HepG2 (cell line): ENCODE data around the gene TAMALIN. TPM values are rescaled to one million over a fixed set of nuclear protein-coding genes. Genes with fewer than 3 reads are reported as not detected.
A peak's percentile ranks its signal among the peaks of the same experiment; 100 is the strongest.

Experiments
- ADNP ChIP-seq: sonication (generic); formaldehyde crosslinking; IDR thresholded peaks from 2 replicates; pipeline ENCODE4 v1.4.0; 2020; ENCODE audit warnings: missing genetic modification reagents
- ELF4 ChIP-seq: sonication (generic); formaldehyde crosslinking; IDR thresholded peaks from 2 replicates; pipeline ENCODE4 v1.5.0; 2020; ENCODE audit warnings: missing genetic modification reagents, mild to moderate bottlenecking, moderate library complexity, borderline replicate concordance
- GPN1 ChIP-seq: sonication (generic); formaldehyde crosslinking; IDR thresholded peaks from 2 replicates; pipeline ENCODE4 v1.5.1; 2020; ENCODE audit warnings: missing genetic modification reagents, borderline replicate concordance
- MIER2 ChIP-seq: IDR thresholded peaks from 2 replicates; pipeline ENCODE4 v1.6.1; 2016; ENCODE audit warnings: missing biosample characterization, missing genetic modification reagents
- NR2C2 ChIP-seq: sonication (generic); formaldehyde crosslinking; IDR thresholded peaks from 2 replicates; pipeline ENCODE4 v1.4.0; 2020; ENCODE audit warnings: missing genetic modification reagents, mild to moderate bottlenecking, moderate library complexity, borderline replicate concordance
- PHF21A ChIP-seq: sonication (generic); formaldehyde crosslinking; IDR thresholded peaks from 2 replicates; pipeline ENCODE4 v1.5.0; 2020; ENCODE audit warnings: mild to moderate bottlenecking, missing genetic modification reagents
- RORA ChIP-seq: sonication (generic); formaldehyde crosslinking; IDR thresholded peaks from 2 replicates; pipeline ENCODE4 v1.5.0; 2020; ENCODE audit warnings: mild to moderate bottlenecking, missing genetic modification reagents, moderate library complexity
- SMARCE1 ChIP-seq: fragments of 450-650 bp; IDR thresholded peaks from 2 replicates; pipeline ENCODE4 v1.6.1; 2017; ENCODE audit warnings: borderline replicate concordance
- SP1 ChIP-seq, 2 experiments: fragments of 450-650 bp in 1 of 2; sonication (generic) in 1 of 2; formaldehyde crosslinking in 1 of 2; IDR thresholded peaks; 2 replicates each; pipeline versions ENCODE4 v1.4.0 to v1.6.1; 2016 to 2020; ENCODE audit warnings: missing genetic modification reagents in 1 of 2
- SP4 ChIP-seq: sonication (generic); formaldehyde crosslinking; IDR thresholded peaks from 2 replicates; pipeline ENCODE4 v1.8.1; 2023; ENCODE audit warnings: mild to moderate bottlenecking, missing genetic modification reagents
- STAG1 ChIP-seq: sonication (generic); formaldehyde crosslinking; IDR thresholded peaks from 2 replicates; pipeline ENCODE4 v1.4.0; 2020; ENCODE audit warnings: missing genetic modification reagents
- THAP11 ChIP-seq: IDR thresholded peaks from 2 replicates; pipeline ENCODE4 v1.6.1; 2016; ENCODE audit warnings: missing biosample characterization, missing genetic modification reagents
- TRIM24 ChIP-seq: sonication (generic); formaldehyde crosslinking; IDR thresholded peaks from 2 replicates; pipeline ENCODE4 v1.8.0; 2022; ENCODE audit warnings: mild to moderate bottlenecking, missing genetic modification reagents
- ZBTB38 ChIP-seq: sonication (generic); formaldehyde crosslinking; IDR thresholded peaks from 2 replicates; pipeline ENCODE4 v1.5.1; 2020; ENCODE audit warnings: mild to moderate bottlenecking, missing genetic modification reagents
- ZNF136 ChIP-seq: sonication (generic); formaldehyde crosslinking; IDR thresholded peaks from 2 replicates; pipeline ENCODE4 v1.8.1; 2022; ENCODE audit warnings: low read depth, mild to moderate bottlenecking, moderate library complexity, missing genetic modification reagents
- ZNF224 ChIP-seq: sonication (generic); formaldehyde crosslinking; IDR thresholded peaks from 2 replicates; pipeline ENCODE4 v1.5.0; 2020; ENCODE audit warnings: mild to moderate bottlenecking, missing genetic modification reagents
- ZNF232 ChIP-seq: sonication (generic); formaldehyde crosslinking; IDR thresholded peaks from 2 replicates; pipeline ENCODE4 v1.4.0; 2020; ENCODE audit warnings: missing genetic modification reagents, borderline replicate concordance
- ZNF558 ChIP-seq: sonication (generic); formaldehyde crosslinking; IDR thresholded peaks from 2 replicates; pipeline ENCODE4 v1.9.0; 2022; ENCODE audit warnings: mild to moderate bottlenecking, missing genetic modification reagents, borderline replicate concordance
- ZNF678 ChIP-seq: sonication (generic); formaldehyde crosslinking; IDR thresholded peaks from 2 replicates; pipeline ENCODE4 v1.4.0; 2020; ENCODE audit warnings: mild to moderate bottlenecking, missing genetic modification reagents
- ZNF775 ChIP-seq: sonication (generic); formaldehyde crosslinking; IDR thresholded peaks from 2 replicates; pipeline ENCODE4 v1.4.0; 2020; ENCODE audit warnings: missing genetic modification reagents, mild to moderate bottlenecking, moderate library complexity, borderline replicate concordance
- polyA plus RNA-seq, 8 experiments: library from polyadenylated mRNA; depleted of rRNA in 3 of 8; stranded (reverse) in 7 of 8; unstranded in 1 of 8; fragments of >200 nt; fragmentation: Illumina TruSeq in 4 of 8; extraction: Trizol in 4 of 8; gene quantifications; 2 replicates each; pipeline versions ENCODE4 v1.2.1 to v1.2.3, GENCODE V29; 2011 to 2016; ENCODE audit warnings: low read depth in 4 of 8, missing spikeins in 1 of 8, mixed read lengths in 1 of 8; ENCODE audit not compliant: insufficient read depth in 1 of 8
- total RNA-seq, 5 experiments: library from RNA; depleted of rRNA; stranded (reverse); fragments of >200 nt; fragmentation: Illumina TruSeq; extraction: Trizol; gene quantifications; 2 replicates each; pipeline ENCODE4 v1.2.3, GENCODE V29; 2016; ENCODE audit warnings: low read depth in 1 of 5
- TF ChIP-seq, protein P1 (sequence below): sonication (generic); formaldehyde crosslinking; IDR thresholded peaks from 2 replicates; pipeline ENCODE4 v1.5.1; 2020; ENCODE audit warnings: mild to moderate bottlenecking, missing genetic modification reagents, borderline replicate concordance
- TF ChIP-seq, protein P2 (sequence below), 2 experiments: sonication (generic) in 1 of 2; formaldehyde crosslinking in 1 of 2; IDR thresholded peaks; 2 replicates each; pipeline versions ENCODE4 v1.4.0 to v1.6.1; 2018 to 2020; ENCODE audit warnings: missing genetic modification reagents in 2 of 2, borderline replicate concordance in 1 of 2, low read depth in 1 of 2, mild to moderate bottlenecking in 1 of 2, missing biosample characterization in 1 of 2

Gene TAMALIN
- total and polyA plus RNA-seq, 2 of the 13 experiments (the other 11 are each of a cell fraction or from before 2014, with no cell fraction given): 2.9 to 10.9 TPM

DNA sequence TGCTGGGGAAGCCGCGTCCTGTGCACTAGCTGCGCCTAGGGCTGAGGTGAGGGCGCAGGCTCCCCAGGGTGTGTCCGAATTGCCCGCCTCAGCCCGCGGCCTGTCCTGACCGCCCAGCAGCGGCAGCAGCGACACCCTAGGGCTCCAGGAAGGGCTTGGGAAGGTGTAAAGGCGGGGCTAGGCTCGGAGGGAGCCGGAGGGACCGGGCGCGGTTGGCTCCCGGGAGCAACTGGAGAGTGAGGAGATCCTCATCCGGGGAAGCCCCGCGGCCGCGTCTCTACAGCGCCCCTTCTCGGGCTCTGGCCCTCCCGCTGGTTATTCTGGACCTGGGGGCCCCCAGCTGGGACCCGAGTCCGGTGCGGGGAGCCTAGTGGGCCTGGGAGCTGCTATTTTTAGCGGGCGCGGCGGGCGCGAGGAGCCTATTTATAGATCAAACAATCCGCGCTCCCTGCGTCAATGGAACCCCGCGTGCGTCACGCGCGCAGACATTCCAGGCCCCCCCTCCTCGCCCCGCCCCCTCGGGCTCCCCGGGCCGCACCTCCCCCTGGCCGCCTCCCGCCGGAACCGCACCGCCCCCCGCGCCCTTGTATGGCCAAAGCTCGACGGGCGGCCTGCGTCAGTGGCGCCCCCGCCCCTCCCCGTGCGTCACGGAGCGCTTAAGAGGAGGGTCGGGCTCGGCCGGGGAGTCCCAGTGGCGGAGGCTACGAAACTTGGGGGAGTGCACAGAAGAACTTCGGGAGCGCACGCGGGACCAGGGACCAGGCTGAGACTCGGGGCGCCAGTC is 44.2 kb downstream of the TAMALIN start, which contains the start of gene NR4A1 (continued):
- TF ChIP-seq ZNF232 (peak; percentile 23; the same call in 1 of the 2 replicates), ADNP (CRISPR knock-in tag) (no peak), ZNF678 (CRISPR knock-in tag) (no peak), STAG1 (CRISPR knock-in tag) (no peak; the same call in 1 of the 2 replicates), ZNF558 (no peak), NR2C2 (0 out of 2 replicates have a peak, but pooled peaks have one; percentile 27), SP1 (IDR thresholded peaks at IDR 0.05) (no peak), SP1 (CRISPR knock-in tag; IDR thresholded peaks at IDR 0.05) (peak; percentile 92), SMARCE1 (no peak), ZNF775 (CRISPR knock-in tag) (no peak), ZNF224 (CRISPR knock-in tag) (no peak), ZBTB38 (CRISPR knock-in tag) (no peak; the same call in 1 of the 2 replicates), ELF4 (CRISPR knock-in tag) (no peak), RORA (CRISPR knock-in tag) (no peak), ZNF136 (CRISPR knock-in tag) (no peak), SP4 (CRISPR knock-in tag) (peak; percentile 87), MIER2 (CRISPR knock-in tag) (0 out of 2 replicates have a peak, but pooled peaks have one; percentile 18), THAP11 (peak; percentile 45; the same call in 1 of the 2 replicates), GPN1 (no peak), TRIM24 (CRISPR knock-in tag) (no peak), PHF21A (CRISPR knock-in tag) (peak; percentile 74)
- TF ChIP-seq, protein P1, sequence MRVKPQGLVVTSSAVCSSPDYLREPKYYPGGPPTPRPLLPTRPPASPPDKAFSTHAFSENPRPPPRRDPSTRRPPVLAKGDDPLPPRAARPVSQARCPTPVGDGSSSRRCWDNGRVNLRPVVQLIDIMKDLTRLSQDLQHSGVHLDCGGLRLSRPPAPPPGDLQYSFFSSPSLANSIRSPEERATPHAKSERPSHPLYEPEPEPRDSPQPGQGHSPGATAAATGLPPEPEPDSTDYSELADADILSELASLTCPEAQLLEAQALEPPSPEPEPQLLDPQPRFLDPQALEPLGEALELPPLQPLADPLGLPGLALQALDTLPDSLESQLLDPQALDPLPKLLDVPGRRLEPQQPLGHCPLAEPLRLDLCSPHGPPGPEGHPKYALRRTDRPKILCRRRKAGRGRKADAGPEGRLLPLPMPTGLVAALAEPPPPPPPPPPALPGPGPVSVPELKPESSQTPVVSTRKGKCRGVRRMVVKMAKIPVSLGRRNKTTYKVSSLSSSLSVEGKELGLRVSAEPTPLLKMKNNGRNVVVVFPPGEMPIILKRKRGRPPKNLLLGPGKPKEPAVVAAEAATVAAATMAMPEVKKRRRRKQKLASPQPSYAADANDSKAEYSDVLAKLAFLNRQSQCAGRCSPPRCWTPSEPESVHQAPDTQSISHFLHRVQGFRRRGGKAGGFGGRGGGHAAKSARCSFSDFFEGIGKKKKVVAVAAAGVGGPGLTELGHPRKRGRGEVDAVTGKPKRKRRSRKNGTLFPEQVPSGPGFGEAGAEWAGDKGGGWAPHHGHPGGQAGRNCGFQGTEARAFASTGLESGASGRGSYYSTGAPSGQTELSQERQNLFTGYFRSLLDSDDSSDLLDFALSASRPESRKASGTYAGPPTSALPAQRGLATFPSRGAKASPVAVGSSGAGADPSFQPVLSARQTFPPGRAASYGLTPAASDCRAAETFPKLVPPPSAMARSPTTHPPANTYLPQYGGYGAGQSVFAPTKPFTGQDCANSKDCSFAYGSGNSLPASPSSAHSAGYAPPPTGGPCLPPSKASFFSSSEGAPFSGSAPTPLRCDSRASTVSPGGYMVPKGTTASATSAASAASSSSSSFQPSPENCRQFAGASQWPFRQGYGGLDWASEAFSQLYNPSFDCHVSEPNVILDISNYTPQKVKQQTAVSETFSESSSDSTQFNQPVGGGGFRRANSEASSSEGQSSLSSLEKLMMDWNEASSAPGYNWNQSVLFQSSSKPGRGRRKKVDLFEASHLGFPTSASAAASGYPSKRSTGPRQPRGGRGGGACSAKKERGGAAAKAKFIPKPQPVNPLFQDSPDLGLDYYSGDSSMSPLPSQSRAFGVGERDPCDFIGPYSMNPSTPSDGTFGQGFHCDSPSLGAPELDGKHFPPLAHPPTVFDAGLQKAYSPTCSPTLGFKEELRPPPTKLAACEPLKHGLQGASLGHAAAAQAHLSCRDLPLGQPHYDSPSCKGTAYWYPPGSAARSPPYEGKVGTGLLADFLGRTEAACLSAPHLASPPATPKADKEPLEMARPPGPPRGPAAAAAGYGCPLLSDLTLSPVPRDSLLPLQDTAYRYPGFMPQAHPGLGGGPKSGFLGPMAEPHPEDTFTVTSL (CRISPR knock-in tag): no peak
- TF ChIP-seq, protein P2, sequence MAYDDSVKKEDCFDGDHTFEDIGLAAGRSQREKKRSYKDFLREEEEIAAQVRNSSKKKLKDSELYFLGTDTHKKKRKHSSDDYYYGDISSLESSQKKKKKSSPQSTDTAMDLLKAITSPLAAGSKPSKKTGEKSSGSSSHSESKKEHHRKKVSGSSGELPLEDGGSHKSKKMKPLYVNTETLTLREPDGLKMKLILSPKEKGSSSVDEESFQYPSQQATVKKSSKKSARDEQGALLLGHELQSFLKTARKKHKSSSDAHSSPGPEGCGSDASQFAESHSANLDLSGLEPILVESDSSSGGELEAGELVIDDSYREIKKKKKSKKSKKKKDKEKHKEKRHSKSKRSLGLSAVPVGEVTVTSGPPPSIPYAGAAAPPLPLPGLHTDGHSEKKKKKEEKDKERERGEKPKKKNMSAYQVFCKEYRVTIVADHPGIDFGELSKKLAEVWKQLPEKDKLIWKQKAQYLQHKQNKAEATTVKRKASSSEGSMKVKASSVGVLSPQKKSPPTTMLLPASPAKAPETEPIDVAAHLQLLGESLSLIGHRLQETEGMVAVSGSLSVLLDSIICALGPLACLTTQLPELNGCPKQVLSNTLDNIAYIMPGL (CRISPR knock-in tag; IDR thresholded peaks at IDR 0.05; ENCODE audit: borderline replicate concordance in 1 of 2, low read depth in 1 of 2): peak; percentile 27 to 69; a peak in 3 of 4 replicates
